GM23248 (cell line): ENCODE results near the gene FBXO9.

ENCODE experiments used
- EZH2 ChIP-seq: fragments of 200-600 bp; sonication (generic); IDR thresholded peaks from 2 replicates; pipeline ENCODE4 v1.6.1; 2018; ENCODE audit warnings: antibody characterized with exemption, mild to moderate bottlenecking; ENCODE audit not compliant: insufficient read depth, poor library complexity, severe bottlenecking
- EZH2phosphoT487 ChIP-seq: fragments of 200-600 bp; sonication (generic); IDR thresholded peaks from 2 replicates; pipeline ENCODE4 v1.6.1; 2018; ENCODE audit warnings: antibody characterized with exemption, moderate library complexity, mild to moderate bottlenecking, low read depth; ENCODE audit not compliant: insufficient read depth

- TF ChIP-seq EZH2 (no peak), EZH2phosphoT487 (no peak)
Observed at GRCh38 chr6:53080813-53081212, 15.6 kb downstream of the FBXO9 start.
